Cardiac fibroblast (primary cell): ENCODE data around the gene TPRX1.

Source experiments
- DNase-seq, 2 donors: peaks; one replicate each; pipeline versions ENCODE4 v3.0.0 to v3.0.0-alpha.2; 2010; ENCODE audit warnings: low read depth in 2 of 2
- H3K4me3 ChIP-seq, 2 donors: replicated peaks in 1 of 2; 1 replicate in 1 of 2; 2 replicates in 1 of 2; pipeline ENCODE4 v1.5.1; 2011; ENCODE audit warnings: low read depth in 2 of 2, low read length in 2 of 2, mild to moderate bottlenecking in 2 of 2, moderate library complexity in 1 of 2
- CTCF ChIP-seq: IDR thresholded peaks from one replicate; pipeline ENCODE4 v1.5.1; 2011; ENCODE audit warnings: low read depth, mild to moderate bottlenecking, low read length, inconsistent platforms

Gene TPRX1

GRCh38 chr19:47754206-47755064 is 49.9 kb downstream of the TPRX1 start:
- DNase-seq = no peak
- TF ChIP-seq CTCF = no peak
- no peak overlapping the region for H3K4me3 ChIP-seq

- no peak for TF ChIP-seq CTCF
- DNase-seq = no peak
- no peak overlapping the region for H3K4me3 ChIP-seq
These were observed 51.7 kb downstream of the TPRX1 start for GRCh38 chr19:47752440-47753211.
